Endothelial cell of umbilical vein (primary cell): Measurements from ENCODE around the gene MMAA. TPM values are rescaled to one million over a fixed set of nuclear protein-coding genes. Genes with fewer than 3 reads are reported as not detected.

Experiments
- BruUV-seq: library from RNA; stranded (reverse); fragments of 400-500 nt; replicated peaks from 2 replicates; lab custom pipeline; 2021; lab: Mats Ljungman, UMichigan
- CTCF ChIA-PET: fragments of 300-600, 350-600 bp; sonication (Branson Sonifier 250); formaldehyde crosslinking; loops from one replicate; lab custom pipeline; 2021; ENCODE audit warnings: antibody characterized with exemption, inconsistent platforms; lab: Charles Lee
- POLR2A ChIA-PET: fragments of 300-600, 350-600 bp; sonication (Branson Sonifier 250); formaldehyde crosslinking; loops from one replicate; lab custom pipeline; 2021; ENCODE audit warnings: antibody characterized with exemption, inconsistent platforms; lab: Charles Lee
- DNase-seq: peaks from one replicate; pipeline ENCODE4 v3.0.0-alpha.2; 2011; ENCODE audit warnings: low read depth, low spot score
- FAIRE-seq: peaks from 2 replicates; lab custom pipeline; 2011; peaks lifted over from hg19 to GRCh38; lab: Jason Lieb, UNC
- H2AFZ ChIP-seq: 2 replicates; pipeline ENCODE4 v1.6.0; 2012; ENCODE audit warnings: low read depth, low read length, control low read depth, inconsistent platforms
- H3K27ac ChIP-seq: 2 replicates; pipeline ENCODE4 v1.5.1; 2011; ENCODE audit warnings: low read depth, mild to moderate bottlenecking, control low read depth, low read length, moderate library complexity; ENCODE audit not compliant: insufficient read depth
- H3K27me3 ChIP-seq, 2 experiments: 2 replicates each; pipeline versions ENCODE4 v1.6.0 to v1.6.1; 2011; ENCODE audit warnings: low read length in 2 of 2, mixed read lengths in 1 of 2; ENCODE audit not compliant: control insufficient read depth in 2 of 2, insufficient read depth in 2 of 2
- H3K36me3 ChIP-seq, 2 experiments: 2 replicates in 1 of 2; 3 replicates in 1 of 2; pipeline ENCODE4 v1.5.1; 2011; ENCODE audit warnings: low read length in 2 of 2, mild to moderate bottlenecking in 1 of 2, moderate library complexity in 1 of 2; ENCODE audit not compliant: control insufficient read depth in 2 of 2, insufficient read depth in 2 of 2; ENCODE audit errors: extremely low read depth in 1 of 2
- H3K4me1 ChIP-seq: 3 replicates; pipeline ENCODE4 v1.5.1; 2011; ENCODE audit warnings: mild to moderate bottlenecking, low read length; ENCODE audit not compliant: control insufficient read depth, insufficient read depth; ENCODE audit errors: extremely low read depth
- H3K4me2 ChIP-seq: 2 replicates; pipeline ENCODE4 v1.6.1; 2011; ENCODE audit warnings: low read length, control low read depth, mixed read lengths; ENCODE audit not compliant: insufficient read depth
- H3K4me3 ChIP-seq, 3 experiments: fragments of 200-600 bp in 1 of 3; sonication (generic), shearing (Covaris generic) in 1 of 3; replicated peaks in 1 of 3; 2 replicates each; pipeline ENCODE4 v1.5.1; 2011 to 2016; ENCODE audit warnings: control low read depth in 3 of 3, low read length in 3 of 3, mild to moderate bottlenecking in 2 of 3, inconsistent platforms in 1 of 3, low read depth in 1 of 3, moderate library complexity in 1 of 3; ENCODE audit not compliant: insufficient read depth in 1 of 3
- H3K79me2 ChIP-seq: 2 replicates; pipeline ENCODE4 v1.6.0; 2012; ENCODE audit warnings: low read length, inconsistent platforms; ENCODE audit not compliant: control insufficient read depth, insufficient read depth
- H3K9ac ChIP-seq: replicated peaks from 2 replicates; pipeline ENCODE3; 2011; ENCODE audit warnings: low read length, control low read depth; ENCODE audit not compliant: insufficient read depth; ENCODE audit errors: extremely low read depth
- H3K9me1 ChIP-seq: replicated peaks from 3 replicates; pipeline ENCODE4 v1.6.0; 2011; ENCODE audit warnings: mild to moderate bottlenecking, low read length; ENCODE audit not compliant: control insufficient read depth, insufficient read depth; ENCODE audit errors: extremely low read depth
- H3K9me3 ChIP-seq: replicated peaks from 2 replicates; pipeline ENCODE4 v1.5.1; 2012; ENCODE audit warnings: low read length, inconsistent platforms; ENCODE audit not compliant: control insufficient read depth, insufficient read depth
- H4K20me1 ChIP-seq: replicated peaks from 2 replicates; pipeline ENCODE3; 2011; ENCODE audit warnings: mild to moderate bottlenecking, low read length; ENCODE audit not compliant: control insufficient read depth, insufficient read depth; ENCODE audit errors: extremely low read depth
- CTCF ChIP-seq, 2 donors: IDR thresholded peaks; 1 replicate in 1 of 2; 2 replicates in 1 of 2; pipeline ENCODE4 v1.5.1; 2011; ENCODE audit warnings: low read length in 2 of 2, mild to moderate bottlenecking in 2 of 2, moderate library complexity in 2 of 2, control low read depth in 1 of 2, inconsistent platforms in 1 of 2, low read depth in 1 of 2; ENCODE audit not compliant: insufficient read depth in 1 of 2; ENCODE audit errors: extremely low read depth in 1 of 2
- EZH2 ChIP-seq: IDR thresholded peaks from 2 replicates; pipeline ENCODE4 v1.6.1; 2012; ENCODE audit warnings: borderline replicate concordance, low read depth, mild to moderate bottlenecking, moderate library complexity, low read length, inconsistent platforms; ENCODE audit not compliant: severe bottlenecking
- FOS ChIP-seq: IDR thresholded peaks from 2 replicates; pipeline ENCODE4 v1.6.1; 2011; ENCODE audit warnings: mild to moderate bottlenecking, low read length, moderate library complexity, borderline replicate concordance; ENCODE audit not compliant: insufficient read depth
- GATA2 ChIP-seq: IDR thresholded peaks from 2 replicates; pipeline ENCODE4 v1.7.0; 2011; ENCODE audit warnings: low read depth, mild to moderate bottlenecking, moderate library complexity, mixed read lengths, low read length; ENCODE audit not compliant: insufficient read length, insufficient read depth
- JUN ChIP-seq: IDR thresholded peaks from 2 replicates; pipeline ENCODE4 v1.6.1; 2011; ENCODE audit warnings: borderline replicate concordance, low read depth; ENCODE audit not compliant: insufficient read length, insufficient read depth
- MAX ChIP-seq: IDR thresholded peaks from 2 replicates; pipeline ENCODE4 v1.6.1; 2011; ENCODE audit not compliant: insufficient read depth, insufficient read length
- MYC ChIP-seq: IDR thresholded peaks from one replicate; pipeline ENCODE4 v1.6.1; 2011; ENCODE audit warnings: mild to moderate bottlenecking, low read depth, low read length
- POLR2A ChIP-seq: IDR thresholded peaks from 2 replicates; pipeline ENCODE4 v1.6.1; 2012; ENCODE audit warnings: low read depth, mild to moderate bottlenecking, control low read depth, low read length
- POLR2AphosphoS5 ChIP-seq: IDR thresholded peaks from 2 replicates; pipeline ENCODE4 v1.6.1; 2012; ENCODE audit warnings: low read depth, mild to moderate bottlenecking, control low read depth, low read length, moderate library complexity; ENCODE audit not compliant: insufficient read depth
- dilution Hi-C: fragments of 300-500 bp; cut with MboI; formaldehyde crosslinking; loops from one replicate; pipeline ENCODE4 v1.15.0; 2019; ENCODE audit warnings: low sequenced_read_pairs; ENCODE audit not compliant: extremely low pct_ligation_motif_present
- intact Hi-C: fragments of 100-400 bp; cut with micrococcal nuclease; formaldehyde crosslinking; loops from one replicate; pipeline ENCODE4 v1.10.0; 2022
- polyA plus RNA-seq, 4 experiments: library from polyadenylated mRNA; depleted of rRNA in 3 of 4; stranded (reverse) in 3 of 4; unstranded in 1 of 4; fragments of >200 nt; gene quantifications; 2 replicates each; pipeline versions ENCODE4 v1.2.1 to v1.2.3, GENCODE V29; 2011 to 2012; ENCODE audit warnings: missing spikeins in 1 of 4
- total RNA-seq: library from RNA; stranded (reverse); gene quantifications from 2 replicates; pipeline ENCODE4 v1.2.3, GENCODE V29; 2021

MMAA gene
- total and polyA plus RNA-seq, 2 donors (not counting 3 experiments of a cell fraction or from before 2014, with no cell fraction given) = 2.2 to 5.1 TPM

- TF ChIP-seq EZH2 (no peak), CTCF (IDR thresholded peaks at IDR 0.05; ENCODE audit: extremely low read depth in 1 of 2, insufficient read depth in 1 of 2, low read depth in 1 of 2, low read length in 2 of 2) (no peak), JUN (no peak), FOS (no peak), GATA2 (no peak), MAX (no peak), POLR2AphosphoS5 (no peak), MYC (no peak), POLR2A (no peak)
- Histone ChIP-seq H3K4me2 (no peak overlapping the region), H3K36me3 (no peaks in the 10 kb centered on the region), H3K9me3 (no peaks in the 10 kb centered on the region), H3K4me1 (no peaks in the 10 kb centered on the region), H3K4me3 (no peak overlapping the region), H3K9ac (no peak overlapping the region), H2AFZ (no peak overlapping the region), H3K79me2 (no peaks in the 10 kb centered on the region), H3K27me3 (no peaks in the 10 kb centered on the region), H3K27ac (no peak overlapping the region), H4K20me1 (no peaks in the 10 kb centered on the region), H3K9me1 (no peaks in the 10 kb centered on the region)
- FAIRE-seq (no peak), DNase-seq (no peak)
- CTCF ChIA-PET = interaction anchor here (0.8 to 1.1 kb wide), 2 partner anchors 14 to 22 kb away, joined by 3 read pairs; no protein-coding TSS in a partner anchor
- POLR2A ChIA-PET = no interaction called here
- BruUV-seq = no TSS peak
- intact Hi-C loops (no loop called here), dilution Hi-C loops (no loop called here)
Observed at GRCh38 chr4:145644699-145645098, 25.5 kb downstream of the MMAA start.
